SK-N-MC (cell line): ENCODE measurements around the gene CILP.

Experiments
- EZH2 ChIP-seq: fragments of 200-600 bp; sonication (generic); IDR thresholded peaks from one replicate; pipeline ENCODE4 v1.6.1; 2017; ENCODE audit warnings: antibody characterized with exemption
- POLR2AphosphoS5 ChIP-seq: IDR thresholded peaks from 2 replicates; pipeline ENCODE4 v1.6.1; 2012; ENCODE audit warnings: mild to moderate bottlenecking, low read depth, low read length, borderline replicate concordance

DNA sequence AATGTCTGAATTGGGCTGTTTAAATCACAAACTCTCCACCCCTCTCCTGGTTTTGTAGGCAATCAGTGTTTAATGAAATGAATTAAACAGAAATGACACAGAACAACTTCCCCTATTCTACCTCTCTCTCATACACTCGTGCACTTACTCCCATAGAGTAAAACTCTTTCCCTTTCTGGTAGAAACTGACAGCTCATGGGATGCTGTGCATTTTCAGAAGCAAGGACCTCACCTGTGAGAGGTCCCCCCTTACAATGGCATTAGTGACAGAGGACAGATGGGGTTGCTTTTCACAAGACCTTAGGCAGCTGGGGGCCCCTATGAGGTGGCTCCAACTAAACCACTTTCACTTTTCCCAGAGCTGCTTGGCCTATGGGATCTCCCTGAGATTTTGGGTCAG is 43.5 kb upstream of the CILP start:
- TF ChIP-seq EZH2 (no peak), POLR2AphosphoS5 (no peak)
